ENCODE results near the gene ATF4.
A peak's percentile ranks its signal among the peaks of the same experiment; 100 is the strongest.

ATF4 gene

GRCh38 chr22:39524753-39525657 lies 4.6 kb downstream of the ATF4 start:
- POLR2A ChIA-PET = interaction anchor here (0.6 to 6.1 kb wide), 15 partner anchors 8 to 519 kb away, joined by 4 to 85 read pairs (median 6); partner anchors contain the start of genes MIEF1, RPL3, RPS19BP1 and TAB1
- H3K36me3 ChIP-seq (ENCODE audit: control insufficient read depth in 2 of 2, insufficient read depth in 1 of 2, low read length in 2 of 2) = peaks cover 5 to 81% of the 10 kb centered on the region in 2 experiments; a peak in 2 of 3 replicates
- no peaks in the 10 kb centered on the region for H3K9me3 ChIP-seq (ENCODE audit: control insufficient read depth, insufficient read depth, low read depth, low read length)
- TF ChIP-seq ZNF16 (tag by site-specific recombination; IDR thresholded peaks at IDR 0.05; ENCODE audit: low read depth) (no peak), BCL11B (tag by site-specific recombination; IDR thresholded peaks at IDR 0.05; ENCODE audit: low read depth) (peak; percentile 66; the same call in 1 of the 2 replicates), TRIM28 (IDR thresholded peaks at IDR 0.05; ENCODE audit: borderline replicate concordance, low read length) (0 out of 2 replicates have a peak, but pooled peaks have one; percentile 36), ZBTB44 (tag by site-specific recombination; IDR thresholded peaks at IDR 0.05) (no peak), ZNF600 (tag by site-specific recombination; IDR thresholded peaks at IDR 0.05) (no peak), ZNF366 (tag by site-specific recombination; conservative IDR thresholded peaks at IDR 0.05) (peak; percentile 44; the same call in 1 of the 2 replicates), ZNF169 (tag by site-specific recombination; IDR thresholded peaks at IDR 0.05) (no peak), IKZF3 (tag by site-specific recombination; IDR thresholded peaks at IDR 0.05) (peak; percentile 84), ZNF473 (tag by site-specific recombination; IDR thresholded peaks at IDR 0.05) (no peak), HOXA7 (CRISPR knock-in tag; IDR thresholded peaks at IDR 0.05; ENCODE audit: borderline replicate concordance) (no peak), ZNF423 (tag by site-specific recombination; IDR thresholded peaks at IDR 0.05) (no peak), ZNF324 (tag by site-specific recombination; IDR thresholded peaks at IDR 0.05) (no peak), PRDM1 (tag by site-specific recombination; IDR thresholded peaks at IDR 0.05) (peak; percentile 65), ZBTB6 (tag by site-specific recombination; IDR thresholded peaks at IDR 0.05) (no peak), MZF1 (tag by site-specific recombination; IDR thresholded peaks at IDR 0.05; ENCODE audit: borderline replicate concordance) (no peak), KLF17 (tag by site-specific recombination; IDR thresholded peaks at IDR 0.05) (no peak), ZNF138 (tag by site-specific recombination; IDR thresholded peaks at IDR 0.05; ENCODE audit: borderline replicate concordance) (no peak), ZNF19 (tag by site-specific recombination; IDR thresholded peaks at IDR 0.05; ENCODE audit: low read depth) (no peak), ZBTB17 (tag by site-specific recombination; IDR thresholded peaks at IDR 0.05) (peak; percentile 46), GLIS2 (tag by site-specific recombination; IDR thresholded peaks at IDR 0.05) (no peak), ZNF37A (tag by site-specific recombination; IDR thresholded peaks at IDR 0.05) (no peak), ZNF174 (tag by site-specific recombination; IDR thresholded peaks at IDR 0.05) (no peak), TCF7L2 (IDR thresholded peaks at IDR 0.05; ENCODE audit: borderline replicate concordance, low read depth, low read length) (no peak)
- TF ChIP-seq, protein P1, sequence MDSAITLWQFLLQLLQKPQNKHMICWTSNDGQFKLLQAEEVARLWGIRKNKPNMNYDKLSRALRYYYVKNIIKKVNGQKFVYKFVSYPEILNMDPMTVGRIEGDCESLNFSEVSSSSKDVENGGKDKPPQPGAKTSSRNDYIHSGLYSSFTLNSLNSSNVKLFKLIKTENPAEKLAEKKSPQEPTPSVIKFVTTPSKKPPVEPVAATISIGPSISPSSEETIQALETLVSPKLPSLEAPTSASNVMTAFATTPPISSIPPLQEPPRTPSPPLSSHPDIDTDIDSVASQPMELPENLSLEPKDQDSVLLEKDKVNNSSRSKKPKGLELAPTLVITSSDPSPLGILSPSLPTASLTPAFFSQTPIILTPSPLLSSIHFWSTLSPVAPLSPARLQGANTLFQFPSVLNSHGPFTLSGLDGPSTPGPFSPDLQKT (IDR thresholded peaks at IDR 0.05; ENCODE audit: borderline replicate concordance, low read depth, low read length) = no peak
- TF ChIP-seq, protein P2, sequence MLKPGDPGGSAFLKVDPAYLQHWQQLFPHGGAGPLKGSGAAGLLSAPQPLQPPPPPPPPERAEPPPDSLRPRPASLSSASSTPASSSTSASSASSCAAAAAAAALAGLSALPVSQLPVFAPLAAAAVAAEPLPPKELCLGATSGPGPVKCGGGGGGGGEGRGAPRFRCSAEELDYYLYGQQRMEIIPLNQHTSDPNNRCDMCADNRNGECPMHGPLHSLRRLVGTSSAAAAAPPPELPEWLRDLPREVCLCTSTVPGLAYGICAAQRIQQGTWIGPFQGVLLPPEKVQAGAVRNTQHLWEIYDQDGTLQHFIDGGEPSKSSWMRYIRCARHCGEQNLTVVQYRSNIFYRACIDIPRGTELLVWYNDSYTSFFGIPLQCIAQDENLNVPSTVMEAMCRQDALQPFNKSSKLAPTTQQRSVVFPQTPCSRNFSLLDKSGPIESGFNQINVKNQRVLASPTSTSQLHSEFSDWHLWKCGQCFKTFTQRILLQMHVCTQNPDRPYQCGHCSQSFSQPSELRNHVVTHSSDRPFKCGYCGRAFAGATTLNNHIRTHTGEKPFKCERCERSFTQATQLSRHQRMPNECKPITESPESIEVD (tag by site-specific recombination; IDR thresholded peaks at IDR 0.05) = no peak
- CTCF ChIA-PET = interaction anchor here (0.6 to 13.7 kb wide), 8 partner anchors 9 to 759 kb away, joined by 3 to 380 read pairs (median 4); no protein-coding TSS in a partner anchor
- H3K4me3 ChIP-seq (ENCODE audit: low read depth, low read length) = no peak overlapping the region
- H3K4me1 ChIP-seq (ENCODE audit: control insufficient read depth, insufficient read depth, low read length) = peaks cover 7% of the 10 kb centered on the region; the same call in 1 of the 2 replicates
- peak overlapping the region; percentile 5; the same call in 1 of the 2 replicates for H3K27ac ChIP-seq (ENCODE audit: extremely low read depth, low read depth, low read length)
